Upper lobe of left lung (tissue), 4 donors: ENCODE results near the gene PATL2.

ENCODE experiments used
- CTCF ChIP-seq, 6 experiments: fragments of 450-650 bp in 4 of 6; fragments of 200-600 bp in 2 of 6; sonication (generic) in 2 of 6; IDR thresholded peaks; one replicate each; pipeline ENCODE4 v1.5.1; 2016 to 2019; ENCODE audit warnings: antibody characterized with exemption in 6 of 6
- EP300 ChIP-seq, 4 donors: sonication (generic); formaldehyde crosslinking; IDR thresholded peaks; one replicate each; pipeline ENCODE4 v1.5.1; 2017; ENCODE audit warnings: antibody characterized with exemption in 4 of 4, control low read depth in 2 of 4

- TF ChIP-seq EP300 (IDR thresholded peaks at IDR 0.05), result no peak
- no peak for TF ChIP-seq CTCF (IDR thresholded peaks at IDR 0.05)
Observed at GRCh38 chr15:44718927-44719292, 7.8 kb upstream of the PATL2 start.
